ENCODE data around the gene VGLL3.

- TF ChIP-seq REST (IDR thresholded peaks at IDR 0.05; ENCODE audit: unreplicated experiment) = no peak
- TF ChIP-seq CTCF (conservative IDR thresholded peaks at IDR 0.05; ENCODE audit: low read depth in 2 of 2) = no peak
- no peak for TF ChIP-seq EZH2 (IDR thresholded peaks at IDR 0.05; ENCODE audit: low read depth, unreplicated experiment)
- TF ChIP-seq POLR2AphosphoS5 (IDR thresholded peaks at IDR 0.05; ENCODE audit: low read depth) = no peak
- no peak for TF ChIP-seq EZH2phosphoT487 (IDR thresholded peaks at IDR 0.05; ENCODE audit: unreplicated experiment)
- no peak for TF ChIP-seq CREB1 (CRISPR knock-in tag; IDR thresholded peaks at IDR 0.05; ENCODE audit: low read depth)
- TF ChIP-seq JUNB (IDR thresholded peaks at IDR 0.05; ENCODE audit: unreplicated experiment) = no peak
- no peak for TF ChIP-seq ZNF114 (CRISPR knock-in tag; IDR thresholded peaks at IDR 0.05)
Observed at GRCh38 chr3:87035339-87035738, 44.4 kb upstream of the VGLL3 start.

Data from GM23338 (cell line).